Posterior vena cava (tissue), 2 donors: ENCODE measurements around the gene CD2AP. TPM values are rescaled to one million over a fixed set of nuclear protein-coding genes. Genes with fewer than 3 reads are reported as not detected.

Experiments
- DNase-seq: peaks from one replicate; pipeline ENCODE4 v3.0.0-alpha.2; 2020; ENCODE audit warnings: low spot score
- intact Hi-C, 2 donors: fragments of 100-400 bp; cut with DNase I; formaldehyde crosslinking; loops; one replicate each; pipeline versions ENCODE4 v1.14.1 to v1.14.2; 2022 to 2023
- total RNA-seq, 2 donors: library from RNA; stranded (reverse); fragmentation: NEBNext Ultra II Directional; extraction: Animal tissue kit (Norgen Biotek cat#: 25700); gene quantifications; one replicate each; pipeline ENCODE4 v1.2.1, GENCODE V29; 2021
- donor health status: DM: yes; HTN: yes; CAD: no.
- donor health status: DM: yes; HTN: yes; CAD: no.

CD2AP gene
- total RNA-seq, 2 donors from 2014 or later, result 20.1 to 26.5 TPM

GRCh38 chr6:47489995-47490394, 12.4 kb downstream of the CD2AP start:
- DNase-seq, result no peak
- intact Hi-C loops, result no loop called here

GRCh38 chr6:47490676-47491075, 13.1 kb downstream of the CD2AP start:
- intact Hi-C loops, result no loop called here
- DNase-seq, result no peak

GRCh38 chr6:47492355-47492754, 14.8 kb downstream of the CD2AP start:
- intact Hi-C loops, result no loop called here
- DNase-seq, result no peak

GRCh38 chr6:47495207-47495606, 17.6 kb downstream of the CD2AP start:
- intact Hi-C loops, result no loop called here
- no peak for DNase-seq

- DNase-seq, result no peak
- intact Hi-C loops, result no loop called here
Observed at GRCh38 chr6:47495954-47496545, 18.5 kb downstream of the CD2AP start.

- no peak for DNase-seq
- intact Hi-C loops, result no loop called here
Observed at GRCh38 chr6:47496935-47497579, 19.5 kb downstream of the CD2AP start.

- no peak for DNase-seq
- intact Hi-C loops, result no loop called here
Observed at GRCh38 chr6:47502920-47503319, 25.3 kb downstream of the CD2AP start.

GRCh38 chr6:47509937-47510336, 32.3 kb downstream of the CD2AP start:
- DNase-seq, result no peak
- intact Hi-C loops, result no loop called here

- DNase-seq, result no peak
- intact Hi-C loops, result no loop called here
Observed at GRCh38 chr6:47512872-47513271, 35.3 kb downstream of the CD2AP start.

GRCh38 chr6:47519279-47519678, 41.7 kb downstream of the CD2AP start:
- intact Hi-C loops, result no loop called here
- no peak for DNase-seq

- intact Hi-C loops, result no loop called here
- DNase-seq, result no peak
Observed at GRCh38 chr6:47520282-47520681, 42.7 kb downstream of the CD2AP start.

GRCh38 chr6:47521961-47522360, 44.4 kb downstream of the CD2AP start:
- DNase-seq, result no peak
- intact Hi-C loops, result no loop called here

GRCh38 chr6:47524136-47524845, 46.7 kb downstream of the CD2AP start:
- intact Hi-C loops, result no loop called here
- DNase-seq, result no peak

- no peak for DNase-seq
- intact Hi-C loops, result no loop called here
Observed at GRCh38 chr6:47525330-47526057, 47.9 kb downstream of the CD2AP start.

GRCh38 chr6:47527274-47527673, 49.7 kb downstream of the CD2AP start:
- no peak for DNase-seq
- intact Hi-C loops, result no loop called here

- intact Hi-C loops, result no loop called here
- DNase-seq, result no peak
Observed at GRCh38 chr6:47529734-47530133, 52.1 kb downstream of the CD2AP start.

GRCh38 chr6:47532981-47533585, 55.5 kb downstream of the CD2AP start:
- intact Hi-C loops, result no loop called here
- DNase-seq, result no peak

- intact Hi-C loops, result no loop called here
- DNase-seq, result no peak
Observed at GRCh38 chr6:47534063-47534462, 56.5 kb downstream of the CD2AP start.

GRCh38 chr6:47535316-47536225, 58.0 kb downstream of the CD2AP start:
- no peak for DNase-seq
- intact Hi-C loops, result no loop called here
